HG02852 (cell line): ENCODE measurements around the gene C1RL.

ENCODE experiments used
- ATAC-seq: cut with Tn5 transposase; IDR thresholded peaks from one replicate; pipeline ENCODE4 v1.9.1; 2021; ENCODE audit warnings: mild to moderate bottlenecking, moderate library complexity; ENCODE audit not compliant: unreplicated experiment

Gene C1RL

DNA sequence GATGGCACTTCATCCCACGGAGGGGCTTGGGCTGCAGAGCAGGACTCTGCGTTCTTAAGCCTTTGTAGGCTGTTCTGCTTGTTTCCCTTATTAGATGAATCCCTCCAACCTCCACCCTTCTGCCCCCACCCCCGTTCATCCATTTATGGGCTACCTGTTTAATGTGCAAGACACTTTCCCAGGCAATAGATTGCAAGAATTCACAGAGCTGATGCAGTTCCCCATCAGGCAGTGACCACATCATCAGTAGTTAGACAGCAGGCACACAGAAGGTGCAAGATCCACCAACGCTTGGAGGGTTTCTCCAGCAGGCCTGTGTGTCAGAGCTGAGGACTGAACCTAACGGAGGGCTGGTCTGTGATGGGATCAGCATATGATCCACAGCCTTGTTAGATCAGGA is 15.5 kb downstream of the C1RL start:
- ATAC-seq: no peak

- ATAC-seq: no peak
Observed at GRCh38 chr12:7092986-7093460, 16.0 kb downstream of the C1RL start.

DNA sequence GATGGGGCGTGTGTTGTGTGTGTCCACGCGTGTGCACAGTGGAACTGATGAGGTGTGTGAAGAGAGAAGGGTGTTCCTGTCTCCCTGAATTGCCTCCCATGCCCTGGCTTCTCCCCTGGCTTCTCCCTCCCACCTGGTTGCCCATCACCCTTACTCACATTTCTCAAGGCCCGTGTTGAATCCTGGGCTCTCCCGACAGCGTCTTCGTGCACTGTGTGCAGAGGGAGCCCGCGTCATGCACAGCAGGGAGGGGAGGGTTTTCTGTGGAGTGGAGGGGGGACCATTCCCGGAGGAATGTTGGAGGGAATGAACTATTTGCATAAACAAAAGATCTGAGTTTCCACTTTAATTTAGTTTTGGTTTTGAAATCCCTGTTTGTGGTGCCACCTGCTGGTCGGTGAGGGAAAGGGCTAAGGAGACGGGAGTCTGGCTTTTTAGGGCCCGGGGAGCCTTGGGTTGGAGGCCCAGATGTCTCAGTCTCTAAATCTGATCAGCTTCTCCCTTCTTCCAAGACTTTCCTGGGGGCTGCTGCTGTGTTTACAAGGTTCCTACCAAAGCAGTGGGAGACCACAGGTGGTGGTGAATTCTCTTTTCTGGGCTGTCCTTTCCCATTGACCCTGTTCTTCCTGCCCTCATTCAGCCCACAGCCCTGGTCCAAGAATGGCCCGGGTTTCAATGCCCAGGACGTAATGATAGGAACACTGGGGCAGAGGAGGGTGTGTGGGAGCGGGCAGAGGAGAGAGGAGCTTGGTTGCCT is 16.6 kb downstream of the C1RL start, which contains the start of gene C1R:
TSS of gene C1R (minus strand) at position 217 of the 757 bp plus-strand sequence. CDS start at position 160, 57 bp downstream.
- ATAC-seq: no peak

- ATAC-seq: no peak
Observed at GRCh38 chr12:7091660-7092228, 17.3 kb downstream of the C1RL start.

DNA sequence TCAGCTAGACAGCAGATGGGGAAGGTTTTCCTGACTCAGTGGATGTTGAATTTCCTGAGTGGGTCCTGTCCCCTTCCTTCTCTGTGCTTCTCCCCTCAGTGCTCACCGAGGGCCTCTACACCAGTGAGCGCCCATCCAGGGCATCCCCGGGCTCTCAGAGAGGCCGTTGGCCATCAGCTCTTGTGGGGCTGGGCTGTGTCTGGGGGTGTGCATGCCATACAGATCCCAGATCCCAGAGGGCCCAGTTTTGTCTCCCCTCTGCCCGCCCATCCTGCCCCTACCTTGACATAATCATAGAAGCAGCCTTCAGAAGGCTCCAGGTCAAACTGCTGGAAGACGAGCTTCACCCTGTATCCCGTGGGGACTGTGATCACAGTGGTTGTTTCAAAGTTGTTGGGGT is 17.8 kb downstream of the C1RL start:
- ATAC-seq: no peak

DNA sequence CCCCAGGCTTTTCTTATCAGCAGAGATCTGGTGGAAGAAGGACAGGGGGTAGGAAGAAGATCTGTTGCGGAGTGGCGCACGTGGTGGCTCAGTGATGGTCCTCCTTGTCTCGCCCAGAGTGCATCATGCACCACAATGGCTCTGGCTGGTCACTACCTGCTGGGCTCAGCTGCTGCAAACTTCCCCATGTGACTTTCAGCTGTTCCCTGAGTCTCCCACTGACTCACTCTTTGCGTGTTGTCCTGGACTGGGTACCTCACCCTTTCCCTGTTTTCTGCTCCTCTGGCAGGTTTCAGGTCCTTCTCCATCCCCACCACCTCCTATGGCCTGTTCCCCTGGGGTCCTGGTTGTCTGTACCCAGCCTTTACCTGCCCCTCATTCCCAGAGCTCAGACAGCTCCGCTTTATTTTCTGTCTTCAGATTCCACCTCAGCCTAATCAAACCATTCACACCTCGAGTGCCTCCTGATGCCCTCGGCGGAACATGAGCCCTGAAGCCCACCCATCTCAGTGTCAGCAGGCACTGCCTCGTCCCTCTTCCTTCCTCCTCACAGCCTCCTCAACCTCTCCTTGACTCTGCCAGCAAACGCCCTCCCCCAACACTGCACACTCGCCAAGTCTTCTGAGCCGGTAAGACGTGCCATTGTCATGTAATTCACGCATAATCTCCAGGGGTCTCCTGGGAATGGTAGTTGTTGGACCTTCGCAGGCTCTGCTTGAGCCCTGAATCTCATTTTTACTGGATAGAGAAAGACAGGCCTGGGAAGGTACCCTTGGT is 18.6 kb downstream of the C1RL start:
- no peak for ATAC-seq

DNA sequence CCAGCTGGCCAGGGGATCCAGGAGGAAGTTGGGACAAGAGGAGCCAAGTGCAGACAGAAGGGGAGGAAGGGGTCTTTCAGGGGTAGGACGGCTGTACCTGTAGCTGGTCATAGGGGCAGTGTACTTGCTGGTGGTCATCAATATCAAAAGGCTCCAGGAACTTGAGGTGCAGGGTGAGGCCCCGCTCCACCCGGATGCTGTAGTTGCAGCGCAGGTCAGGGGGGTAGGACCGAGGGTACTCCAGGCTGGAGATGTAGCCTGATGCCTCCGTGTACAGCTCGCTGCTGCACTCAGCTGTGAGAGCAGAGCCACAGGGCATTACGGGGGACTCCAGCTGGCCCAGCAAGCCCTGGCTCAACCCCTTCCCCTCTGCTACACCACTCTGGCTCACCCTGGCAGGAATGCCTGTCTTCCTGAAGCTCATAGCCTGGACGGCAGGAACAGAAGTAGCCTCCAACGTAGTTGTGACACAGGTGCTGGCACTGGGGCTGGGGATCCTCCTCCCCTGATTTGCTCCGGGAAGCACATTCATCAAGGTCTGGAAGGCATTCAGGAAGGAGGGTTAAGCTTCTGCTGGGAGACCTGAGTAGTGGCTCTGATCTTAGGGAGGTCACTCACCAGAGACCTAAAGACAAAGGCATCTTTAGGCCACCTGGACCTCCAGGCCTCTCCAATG is 19.7 kb downstream of the C1RL start:
- ATAC-seq: no peak

DNA sequence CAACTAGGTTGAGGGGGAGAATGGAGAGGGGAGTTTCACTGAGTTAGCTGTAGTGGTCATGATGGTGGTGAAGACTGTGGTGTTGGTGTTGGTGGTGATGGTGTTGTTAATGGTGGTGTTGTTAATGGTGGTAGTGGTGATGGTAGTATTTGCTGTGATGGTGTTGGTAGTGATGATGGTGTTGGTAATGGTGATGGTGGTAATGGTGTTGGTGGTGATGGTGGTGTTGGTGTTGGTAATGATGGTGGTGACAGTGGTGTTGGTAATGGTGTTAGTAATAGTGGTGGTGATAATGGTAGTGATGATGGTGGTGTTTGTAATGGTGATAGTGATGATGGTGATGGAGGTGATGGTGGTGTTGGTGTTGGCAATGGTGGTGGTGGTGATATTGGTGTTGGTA is 25.9 kb downstream of the C1RL start:
- no peak for ATAC-seq

GRCh38 chr12:7081037-7081436 is 28.0 kb downstream of the C1RL start:
- no peak for ATAC-seq

- no peak for ATAC-seq
Observed at GRCh38 chr12:7079826-7080125, 29.2 kb downstream of the C1RL start.

GRCh38 chr12:7078163-7078562 is 30.9 kb downstream of the C1RL start:
- ATAC-seq: no peak

GRCh38 chr12:7076493-7076892 is 32.5 kb downstream of the C1RL start:
- ATAC-seq: no peak

DNA sequence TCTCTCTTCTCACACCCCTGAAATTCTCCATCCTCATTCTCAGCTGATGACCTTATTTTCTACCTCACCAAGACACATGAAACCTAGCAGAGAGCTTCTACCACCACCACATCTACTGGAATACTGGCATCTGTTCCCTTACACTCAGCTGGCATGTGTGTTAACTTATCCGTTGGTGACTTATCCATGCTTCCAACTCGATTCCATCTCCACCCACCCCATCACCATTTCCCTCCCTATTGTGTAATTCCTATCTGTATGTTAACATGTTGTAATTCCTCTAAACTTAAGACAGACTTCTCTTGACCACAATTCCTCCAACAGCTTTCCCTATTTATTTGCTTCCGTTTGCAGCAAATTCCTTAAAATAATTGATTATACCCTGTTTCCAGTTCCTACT is 33.1 kb downstream of the C1RL start:
- no peak for ATAC-seq

GRCh38 chr12:7075518-7075917 is 33.5 kb downstream of the C1RL start:
- ATAC-seq: no peak

GRCh38 chr12:7073946-7074345 is 35.1 kb downstream of the C1RL start:
- ATAC-seq: no peak

GRCh38 chr12:7072554-7072953 is 36.5 kb downstream of the C1RL start:
- ATAC-seq: no peak

- no peak for ATAC-seq
Observed at GRCh38 chr12:7072035-7072434, 37.0 kb downstream of the C1RL start.

GRCh38 chr12:7069386-7069785 is 39.6 kb downstream of the C1RL start:
- ATAC-seq: no peak

DNA sequence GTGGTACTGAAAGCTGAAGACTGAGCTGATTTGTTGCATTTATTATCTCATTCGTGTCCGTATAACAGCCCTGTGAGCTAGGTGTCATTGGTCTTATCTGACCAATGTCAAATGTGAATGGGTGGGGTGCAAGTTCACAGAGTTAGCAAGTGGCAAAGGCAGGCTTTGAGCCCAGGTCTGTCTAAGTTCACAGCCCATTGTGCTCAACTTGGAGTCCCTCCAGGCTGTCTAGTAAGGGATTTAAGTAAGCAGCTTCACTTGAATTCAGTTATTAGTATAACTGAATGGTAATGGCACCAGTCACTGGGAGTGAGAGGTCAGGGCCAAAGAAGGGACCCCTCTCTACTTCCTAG is 40.0 kb downstream of the C1RL start:
- ATAC-seq: no peak

- ATAC-seq: no peak
Observed at GRCh38 chr12:7068240-7068993, 40.6 kb downstream of the C1RL start.

DNA sequence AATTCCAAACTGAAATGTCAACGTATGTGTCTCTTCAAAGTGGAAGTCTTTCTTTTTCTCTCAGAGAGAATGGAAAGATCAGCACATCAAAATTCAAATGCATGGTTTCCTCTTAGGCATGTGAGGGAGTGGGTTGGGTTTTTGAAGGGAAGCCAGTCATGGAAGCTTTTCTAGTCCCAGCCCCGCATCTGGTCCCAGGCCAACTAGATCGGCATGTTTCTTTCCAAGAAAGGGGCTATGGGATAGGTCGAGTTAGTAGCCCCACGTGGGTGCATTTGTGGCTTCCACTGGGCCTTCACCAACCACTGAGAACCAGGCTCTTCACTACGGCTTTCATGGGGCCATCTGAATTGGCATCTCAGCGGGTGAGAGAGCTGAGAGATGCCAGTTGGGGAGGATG is 41.9 kb downstream of the C1RL start:
- no peak for ATAC-seq
